Suppressor macrophage (primary cell): Measurements from ENCODE around the gene RAET1G.
"Not testable (repeated sequence)": the region's sequence is repeated elsewhere in the genome, so short reads cannot be mapped to it uniquely, and the experiment has no call there.

Source experiments
- DNase-seq, 4 experiments: peaks; one replicate each; pipeline ENCODE4 v3.0.0-alpha.2; 2020 to 2022

Gene RAET1G

GRCh38 chr6:149910721-149911151 is 12.2 kb downstream of the RAET1G start:
- DNase-seq = no peak

GRCh38 chr6:149909701-149910470 is 13.0 kb downstream of the RAET1G start:
- DNase-seq = no peak

GRCh38 chr6:149908480-149908879 is 14.4 kb downstream of the RAET1G start:
- DNase-seq = not testable (repeated sequence)

- DNase-seq = no peak
Measured at GRCh38 chr6:149907317-149907716, 15.6 kb downstream of the RAET1G start.

GRCh38 chr6:149906405-149906804 is 16.5 kb downstream of the RAET1G start:
- DNase-seq = no peak

GRCh38 chr6:149905911-149906371 is 17.0 kb downstream of the RAET1G start:
- no peak for DNase-seq

GRCh38 chr6:149905371-149905910 is 17.5 kb downstream of the RAET1G start:
- no peak for DNase-seq

GRCh38 chr6:149904661-149905370 is 18.1 kb downstream of the RAET1G start:
- no peak for DNase-seq

- no peak for DNase-seq
Measured at GRCh38 chr6:149903938-149904611, 18.8 kb downstream of the RAET1G start.

GRCh38 chr6:149901444-149902140 is 21.3 kb downstream of the RAET1G start:
- DNase-seq = no peak

- DNase-seq = no peak
Measured at GRCh38 chr6:149900620-149901443, 22.1 kb downstream of the RAET1G start.

- DNase-seq = no peak
Measured at GRCh38 chr6:149899926-149900619, 22.8 kb downstream of the RAET1G start.

GRCh38 chr6:149899486-149899885 is 23.4 kb downstream of the RAET1G start:
- DNase-seq = no peak

- no peak for DNase-seq
Measured at GRCh38 chr6:149898966-149899365, 24.0 kb downstream of the RAET1G start.

GRCh38 chr6:149897855-149898744 is 24.8 kb downstream of the RAET1G start, which contains the start of gene RAET1E:
Gene RAET1E (minus strand): TSS chr6:149898113. CDS start chr6:149890901, 7,212 bp downstream.
- DNase-seq = no peak

- DNase-seq = no peak
Measured at GRCh38 chr6:149897015-149897697, 25.8 kb downstream of the RAET1G start.

GRCh38 chr6:149896491-149896890 is 26.4 kb downstream of the RAET1G start:
- no peak for DNase-seq

- DNase-seq = peak; percentile 26 to 62 (median 34)
Measured at GRCh38 chr6:149895833-149896271, 27.1 kb downstream of the RAET1G start.

GRCh38 chr6:149895048-149895590 is 27.8 kb downstream of the RAET1G start:
- peak; percentile 13 to 51 (median 32) for DNase-seq
